K562 (cell line): ENCODE data around the gene MEIS2. TPM values are rescaled to one million over a fixed set of nuclear protein-coding genes. Genes with fewer than 3 reads are reported as not detected.

Experiments used
- ATAC-seq: fragments of 200-7000 bp; cut with Tn5 transposase; 3 replicates; pipeline ENCODE4 v1.9.1; 2020; ENCODE audit warnings: moderate library complexity
- BruUV-seq: library from RNA; stranded (reverse); fragments of 400-500 nt; replicated peaks from 2 replicates; lab custom pipeline; 2021; lab: Mats Ljungman, UMichigan
- CTCF ChIA-PET: fragments of 300-600 bp; formaldehyde crosslinking; extraction: SDS; loops from one replicate; lab custom pipeline; 2021; ENCODE audit warnings: low intra/inter-chr PET ratio; lab: Yijun Ruan, JAX
- POLR2A ChIA-PET: fragments of 300-600, 350-650 bp; sonication (Branson Sonifier 250); formaldehyde crosslinking; extraction: SDS; loops from one replicate; lab custom pipeline; 2021; ENCODE audit warnings: antibody characterized with exemption, inconsistent platforms; lab: Yijun Ruan, JAX
- DNase-seq, 4 experiments: peaks; one replicate each; pipeline versions ENCODE4 v3.0.0 to v3.0.0-alpha.2; 2011 to 2018; ENCODE audit warnings: low spot score in 3 of 4, mixed read lengths in 3 of 4; ENCODE audit errors: extremely low read depth in 1 of 4
- FAIRE-seq: peaks from 2 replicates; lab custom pipeline; 2011; peaks lifted over from hg19 to GRCh38; lab: Jason Lieb, UNC
- H2AFZ ChIP-seq: 2 replicates; pipeline ENCODE4 v1.6.0; 2011; ENCODE audit warnings: low read depth, low read length, control low read depth, inconsistent platforms
- H3K27ac ChIP-seq: fragments of 200-600 bp; 3 replicates; pipeline ENCODE4 v1.8.0; 2011; ENCODE audit warnings: low read depth, mild to moderate bottlenecking, control low read depth, inconsistent platforms, low read length, moderate library complexity, mixed read lengths; ENCODE audit errors: extremely low read depth
- H3K27me3 ChIP-seq, 2 experiments: fragments of 300-600 bp in 1 of 2; 2 replicates in 1 of 2; 3 replicates in 1 of 2; pipeline versions ENCODE4 v1.6.0 to v1.8.0; 2011; ENCODE audit warnings: inconsistent platforms in 2 of 2, low read length in 2 of 2, mild to moderate bottlenecking in 1 of 2, mixed read lengths in 1 of 2, moderate library complexity in 1 of 2; ENCODE audit not compliant: control insufficient read depth in 2 of 2, insufficient read depth in 2 of 2
- H3K36me3 ChIP-seq: fragments of 300-600 bp; 3 replicates; pipeline ENCODE4 v1.8.0; 2011; ENCODE audit warnings: mild to moderate bottlenecking, low read length, inconsistent platforms; ENCODE audit not compliant: control insufficient read depth, insufficient read depth
- H3K4me1 ChIP-seq, 2 experiments: fragments of 200-600 bp in 1 of 2; replicated peaks in 1 of 2; 2 replicates in 1 of 2; 3 replicates in 1 of 2; pipeline versions ENCODE4 v1.5.1 to v1.8.0; 2011; ENCODE audit warnings: inconsistent platforms in 2 of 2, low read length in 2 of 2, mild to moderate bottlenecking in 1 of 2, mixed read lengths in 1 of 2, moderate library complexity in 1 of 2; ENCODE audit not compliant: control insufficient read depth in 2 of 2, insufficient read depth in 2 of 2
- H3K4me2 ChIP-seq: 2 replicates; pipeline ENCODE4 v1.6.1; 2011; ENCODE audit warnings: low read length, control low read depth, inconsistent platforms, mixed read lengths; ENCODE audit not compliant: insufficient read depth
- H3K4me3 ChIP-seq: fragments of 200-600 bp; sonication (generic), shearing (Covaris generic); 2 replicates; pipeline ENCODE4 v1.5.1; 2016; ENCODE audit warnings: control low read depth, inconsistent platforms
- H3K79me2 ChIP-seq: fragments of 200-600 bp; 3 replicates; pipeline ENCODE4 v1.8.0; 2011; ENCODE audit warnings: low read length, inconsistent platforms; ENCODE audit not compliant: control insufficient read depth, insufficient read depth
- H3K9ac ChIP-seq, 2 experiments: 2 replicates each; pipeline versions ENCODE4 v1.6.0 to v1.6.1; 2011; ENCODE audit warnings: low read depth in 2 of 2, low read length in 2 of 2, control low read depth in 1 of 2, inconsistent platforms in 1 of 2, mild to moderate bottlenecking in 1 of 2, mixed read lengths in 1 of 2; ENCODE audit not compliant: insufficient read depth in 1 of 2
- H3K9me1 ChIP-seq: one replicate; pipeline ENCODE4 v1.6.0; 2011; ENCODE audit warnings: inconsistent platforms, mild to moderate bottlenecking, low read length, moderate library complexity; ENCODE audit not compliant: control insufficient read depth, insufficient read depth
- H3K9me3 ChIP-seq: replicated peaks from 2 replicates; pipeline ENCODE4 v1.5.1; 2011; ENCODE audit warnings: low read depth, low read length, inconsistent platforms; ENCODE audit not compliant: control insufficient read depth, insufficient read depth
- H4K20me1 ChIP-seq: replicated peaks from 2 replicates; pipeline ENCODE4 v1.6.1; 2011; ENCODE audit warnings: low read length, inconsistent platforms, mixed read lengths; ENCODE audit not compliant: control insufficient read depth, insufficient read depth
- CHD1 ChIP-seq: fragments of 200-600 bp; sonication (generic); IDR thresholded peaks from one replicate; pipeline ENCODE4 v1.6.1; 2012; ENCODE audit warnings: mild to moderate bottlenecking, moderate library complexity, low read length, inconsistent platforms
- CHD4 ChIP-seq: fragments of 200-600 bp; sonication (generic); IDR thresholded peaks from 3 replicates; pipeline ENCODE4 v1.6.1; 2012; ENCODE audit warnings: low read depth, mild to moderate bottlenecking, mixed read lengths, low read length, inconsistent platforms; ENCODE audit not compliant: insufficient read depth, insufficient replicate concordance, poor library complexity, severe bottlenecking
- GTF2F1 ChIP-seq: IDR thresholded peaks from 2 replicates; pipeline ENCODE4 v1.6.1; 2011; ENCODE audit warnings: low read depth, low read length, improper control_type of control experiment
- MCM3 ChIP-seq: fragments of 450-650 bp; IDR thresholded peaks from 2 replicates; pipeline ENCODE4 v1.6.1; 2016
- MXI1 ChIP-seq: IDR thresholded peaks from 2 replicates; pipeline ENCODE4 v1.6.1; 2011; ENCODE audit warnings: low read depth, mild to moderate bottlenecking, improper control_type of control experiment, low read length
- NR3C1 ChIP-seq: sonication (generic); formaldehyde crosslinking; IDR thresholded peaks from 2 replicates; pipeline ENCODE4 v1.8.1; 2022; ENCODE audit warnings: missing genetic modification reagents
- POLR2H ChIP-seq: IDR thresholded peaks from 2 replicates; pipeline ENCODE4 v1.6.1; 2016; ENCODE audit warnings: missing genetic modification characterization, low read depth, mild to moderate bottlenecking, control low read depth, missing compliant biosample characterization, moderate library complexity
- POU5F1 ChIP-seq: fragments of 150-350 bp; IDR thresholded peaks from 2 replicates; pipeline ENCODE4 v1.6.1; 2014; ENCODE audit warnings: borderline replicate concordance, low read length, low read depth, mild to moderate bottlenecking; ENCODE audit not compliant: partially characterized antibody
- PREB ChIP-seq: sonication (generic); formaldehyde crosslinking; IDR thresholded peaks from 2 replicates; pipeline ENCODE4 v1.8.1; 2023; ENCODE audit warnings: mild to moderate bottlenecking, missing genetic modification reagents
- TEAD4 ChIP-seq, 2 experiments: sonication (generic) in 1 of 2; formaldehyde crosslinking in 1 of 2; IDR thresholded peaks; 2 replicates each; pipeline versions ENCODE4 v1.6.1 to v1.8.0; 2012 to 2022; ENCODE audit warnings: borderline replicate concordance in 1 of 2, inconsistent platforms in 1 of 2, low read length in 1 of 2, mild to moderate bottlenecking in 1 of 2, missing genetic modification reagents in 1 of 2
- WHSC1 ChIP-seq: IDR thresholded peaks from one replicate; pipeline ENCODE4 v1.6.1; 2012; ENCODE audit warnings: low read length, control low read depth, inconsistent platforms
- ZNF551 ChIP-seq: fragments of 250-450 bp; sonication (Bioruptor Pico); IDR thresholded peaks from 2 replicates; pipeline ENCODE4 v1.5.0; 2021; ENCODE audit warnings: mild to moderate bottlenecking, moderate library complexity
- ZNF695 ChIP-seq: fragments of 450-650 bp; formaldehyde crosslinking; IDR thresholded peaks from 2 replicates; pipeline ENCODE4 v1.4.0; 2020; ENCODE audit warnings: mild to moderate bottlenecking, moderate library complexity
- WGBS: fragments of 100-300 bp; shearing (Covaris generic); methylation state at CpG from one replicate; pipeline ENCODE4 v1.1.6; 2016; ENCODE audit warnings: low coverage, mixed read lengths; ENCODE audit not compliant: insufficient coverage; ENCODE audit errors: missing lambda C conversion rate; 5-methylcytosine and 5-hydroxymethylcytosine counted together
- in situ Hi-C: fragments of 300-500 bp; cut with MboI; formaldehyde crosslinking; loops from 4 replicates; pipeline ENCODE4 v1.15.0; 2018; ENCODE audit warnings: inconsistent platforms, mixed read lengths
- intact Hi-C: fragments of 100-400 bp; cut with micrococcal nuclease; formaldehyde crosslinking; loops from 2 replicates; pipeline ENCODE4 v1.14.2; 2022
- polyA plus RNA-seq, 8 experiments: library from polyadenylated mRNA; depleted of rRNA in 4 of 8; stranded (reverse) in 5 of 8; unstranded in 3 of 8; fragments of >200 nt; fragmentation: Nextera tagmentation in 2 of 8; fragmentation: Illumina TruSeq in 1 of 8; extraction: Ambion mirVana in 2 of 8; extraction: Trizol in 1 of 8; gene quantifications; 2 replicates each; pipeline versions ENCODE4 v1.2.1 to v1.2.3, GENCODE V29; 2011 to 2014; ENCODE audit warnings: inconsistent platforms in 1 of 8, missing spikeins in 1 of 8
- total RNA-seq, 7 experiments: library from RNA; depleted of rRNA in 6 of 7; stranded (reverse); fragments of >200 nt in 6 of 7; fragmentation: Illumina TruSeq in 2 of 7; extraction: Trizol in 2 of 7; gene quantifications; 2 replicates each; pipeline versions ENCODE4 v1.2.1 to v1.2.3, GENCODE V29; 2011 to 2021; ENCODE audit warnings: low replicate concordance in 1 of 7
- TF ChIP-seq, protein P1 (sequence below): IDR thresholded peaks from 2 replicates; pipeline ENCODE4 v1.6.1; 2016; ENCODE audit warnings: missing genetic modification characterization, missing compliant biosample characterization
- TF ChIP-seq, protein P2 (sequence below): sonication (generic); formaldehyde crosslinking; IDR thresholded peaks from 2 replicates; pipeline ENCODE4 v1.8.1; 2022; ENCODE audit warnings: missing genetic modification reagents

Gene MEIS2
- total and polyA plus RNA-seq, 9 of the 15 experiments (the other 6 are each of a cell fraction or from before 2014, with no cell fraction given): 7.5 to 64.2 (median 22.3) TPM

GRCh38 chr15:37070686-37071085 is 29.7 kb downstream of the MEIS2 start:
- no peak overlapping the region for H2AFZ ChIP-seq
- H3K27ac ChIP-seq: no peak overlapping the region
- no peak overlapping the region for H3K9ac ChIP-seq
- no peaks in the 10 kb centered on the region for H3K9me3 ChIP-seq
- intact Hi-C loops: no loop called here
- BruUV-seq: no TSS peak
- H3K79me2 ChIP-seq: no peaks in the 10 kb centered on the region
- peaks cover 61% of the 10 kb centered on the region for H3K36me3 ChIP-seq
- FAIRE-seq: no peak
- H3K4me2 ChIP-seq: no peak overlapping the region
- no peak for ATAC-seq
- POLR2A ChIA-PET: interaction anchor here (0.9 to 1.3 kb wide), 2 partner anchors 9 to 14 kb away, joined by 3 read pairs; no protein-coding TSS in a partner anchor
- no peaks in the 10 kb centered on the region for H3K27me3 ChIP-seq
- CTCF ChIA-PET: no interaction called here
- no peak overlapping the region for H3K4me3 ChIP-seq
- no peaks in the 10 kb centered on the region for H3K9me1 ChIP-seq
- no peak for DNase-seq
- TF ChIP-seq CHD4 (no peak), ZNF695 (CRISPR knock-in tag) (no peak), ZNF551 (no peak), WHSC1 (no peak), TEAD4 (IDR thresholded peaks at IDR 0.05; ENCODE audit: low read length) (no peak), TEAD4 (CRISPR knock-in tag; IDR thresholded peaks at IDR 0.05; ENCODE audit: borderline replicate concordance) (no peak), MXI1 (no peak), GTF2F1 (no peak), POU5F1 (no peak), NR3C1 (CRISPR knock-in tag) (no peak), MCM3 (no peak), CHD1 (no peak), PREB (CRISPR knock-in tag) (no peak), POLR2H (no peak)
- TF ChIP-seq, protein P1, sequence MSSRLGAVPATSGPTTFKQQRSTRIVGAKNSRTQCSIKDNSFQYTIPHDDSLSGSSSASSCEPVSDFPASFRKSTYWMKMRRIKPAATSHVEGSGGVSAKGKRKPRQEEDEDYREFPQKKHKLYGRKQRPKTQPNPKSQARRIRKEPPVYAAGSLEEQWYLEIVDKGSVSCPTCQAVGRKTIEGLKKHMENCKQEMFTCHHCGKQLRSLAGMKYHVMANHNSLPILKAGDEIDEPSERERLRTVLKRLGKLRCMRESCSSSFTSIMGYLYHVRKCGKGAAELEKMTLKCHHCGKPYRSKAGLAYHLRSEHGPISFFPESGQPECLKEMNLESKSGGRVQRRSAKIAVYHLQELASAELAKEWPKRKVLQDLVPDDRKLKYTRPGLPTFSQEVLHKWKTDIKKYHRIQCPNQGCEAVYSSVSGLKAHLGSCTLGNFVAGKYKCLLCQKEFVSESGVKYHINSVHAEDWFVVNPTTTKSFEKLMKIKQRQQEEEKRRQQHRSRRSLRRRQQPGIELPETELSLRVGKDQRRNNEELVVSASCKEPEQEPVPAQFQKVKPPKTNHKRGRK (tag): no peak
- TF ChIP-seq, protein P2, sequence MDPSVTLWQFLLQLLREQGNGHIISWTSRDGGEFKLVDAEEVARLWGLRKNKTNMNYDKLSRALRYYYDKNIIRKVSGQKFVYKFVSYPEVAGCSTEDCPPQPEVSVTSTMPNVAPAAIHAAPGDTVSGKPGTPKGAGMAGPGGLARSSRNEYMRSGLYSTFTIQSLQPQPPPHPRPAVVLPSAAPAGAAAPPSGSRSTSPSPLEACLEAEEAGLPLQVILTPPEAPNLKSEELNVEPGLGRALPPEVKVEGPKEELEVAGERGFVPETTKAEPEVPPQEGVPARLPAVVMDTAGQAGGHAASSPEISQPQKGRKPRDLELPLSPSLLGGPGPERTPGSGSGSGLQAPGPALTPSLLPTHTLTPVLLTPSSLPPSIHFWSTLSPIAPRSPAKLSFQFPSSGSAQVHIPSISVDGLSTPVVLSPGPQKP (CRISPR knock-in tag): no peak
- WGBS: 75% methylated on average over 2 of the region's 2 CpGs
- in situ Hi-C loops: no loop called here
- no peaks in the 10 kb centered on the region for H3K4me1 ChIP-seq
- H4K20me1 ChIP-seq: no peaks in the 10 kb centered on the region
